ENCODE results near the gene ARAP3. TPM values are rescaled to one million over a fixed set of nuclear protein-coding genes. Genes with fewer than 3 reads are reported as not detected.

The ARAP3 gene
- total and polyA plus RNA-seq, 2 donors (not counting 3 experiments of a cell fraction or from before 2014, with no cell fraction given): 60.6 to 136 TPM

- H3K4me3 ChIP-seq (replicated peaks in 1 of 3; ENCODE audit: insufficient read depth in 1 of 3, low read depth in 1 of 3, low read length in 3 of 3): no peak overlapping the region
- dilution Hi-C loops (cut with MboI; ENCODE audit: extremely low pct_ligation_motif_present, low sequenced_read_pairs): no loop called here
- ChIA-PET CTCF (interaction anchor here (1.5 to 14.7 kb wide), 3 partner anchors 9 to 47 kb away, joined by 4 to 163 read pairs (median 44); partner anchors contain the start of gene DIAPH1), POLR2A (no interaction called here)
- peaks cover 5% of the 10 kb centered on the region for H4K20me1 ChIP-seq (replicated peaks; ENCODE audit: control insufficient read depth, extremely low read depth, insufficient read depth, low read length)
- FAIRE-seq (no peak), DNase-seq (ENCODE audit: low read depth, low spot score) (no peak)
- H3K27ac ChIP-seq (ENCODE audit: insufficient read depth, low read depth, low read length): no peak overlapping the region
- H2AFZ ChIP-seq (ENCODE audit: low read depth, low read length): no peak overlapping the region
- TF ChIP-seq GATA2 (IDR thresholded peaks at IDR 0.05; ENCODE audit: insufficient read depth, insufficient read length, low read depth, low read length): no peak
- TF ChIP-seq POLR2A (IDR thresholded peaks at IDR 0.05; ENCODE audit: low read depth, low read length): no peak
- TF ChIP-seq CTCF (IDR thresholded peaks at IDR 0.05; ENCODE audit: extremely low read depth in 1 of 2, insufficient read depth in 1 of 2, low read depth in 1 of 2, low read length in 2 of 2): no peak
- TF ChIP-seq MYC (IDR thresholded peaks at IDR 0.05; ENCODE audit: low read depth, low read length): no peak
- TF ChIP-seq POLR2AphosphoS5 (IDR thresholded peaks at IDR 0.05; ENCODE audit: insufficient read depth, low read depth, low read length): no peak
- TF ChIP-seq EZH2 (IDR thresholded peaks at IDR 0.05; ENCODE audit: borderline replicate concordance, low read depth, low read length, severe bottlenecking): no peak
- TF ChIP-seq FOS (IDR thresholded peaks at IDR 0.05; ENCODE audit: borderline replicate concordance, insufficient read depth, low read length): no peak
- no peak for TF ChIP-seq JUN (IDR thresholded peaks at IDR 0.05; ENCODE audit: borderline replicate concordance, insufficient read depth, insufficient read length, low read depth)
- TF ChIP-seq MAX (IDR thresholded peaks at IDR 0.05; ENCODE audit: insufficient read depth, insufficient read length): no peak
- intact Hi-C loops (cut with micrococcal nuclease): no loop called here
- no peaks in the 10 kb centered on the region for H3K9me1 ChIP-seq (replicated peaks; ENCODE audit: control insufficient read depth, extremely low read depth, insufficient read depth, low read length)
- H3K9ac ChIP-seq (replicated peaks; ENCODE audit: extremely low read depth, insufficient read depth, low read length): no peak overlapping the region
- peaks cover 23% of the 10 kb centered on the region for H3K4me1 ChIP-seq (ENCODE audit: control insufficient read depth, extremely low read depth, insufficient read depth, low read length)
- no peak overlapping the region for H3K4me2 ChIP-seq (ENCODE audit: insufficient read depth, low read length)
- no peaks in the 10 kb centered on the region for H3K9me3 ChIP-seq (replicated peaks; ENCODE audit: control insufficient read depth, insufficient read depth, low read length)
- H3K27me3 ChIP-seq (ENCODE audit: control insufficient read depth in 2 of 2, insufficient read depth in 2 of 2, low read length in 2 of 2): no peaks in the 10 kb centered on the region
- no TSS peak for BruUV-seq (replicated peaks)
- H3K36me3 ChIP-seq (ENCODE audit: control insufficient read depth in 2 of 2, extremely low read depth in 1 of 2, insufficient read depth in 2 of 2, low read length in 2 of 2): peaks cover 0 to 4% of the 10 kb centered on the region in 2 experiments
- H3K79me2 ChIP-seq (ENCODE audit: control insufficient read depth, insufficient read depth, low read length): peaks cover 21% of the 10 kb centered on the region
These were observed 43.3 kb downstream of the ARAP3 start for GRCh38 chr5:141638771-141639170.

Measured in endothelial cell of umbilical vein (primary cell).